H1 (cell line): ENCODE results near the gene SLC4A1. TPM values are rescaled to one million over a fixed set of nuclear protein-coding genes. Genes with fewer than 3 reads are reported as not detected.

Source experiments
- CTCF ChIA-PET: fragments of 300-600 bp; sonication (Branson Sonifier 250); formaldehyde crosslinking; loops from one replicate; lab custom pipeline; 2021; ENCODE audit not compliant: partially characterized antibody; lab: Charles Lee
- POLR2A ChIA-PET: fragments of 300-600 bp; sonication (Branson Sonifier 250); formaldehyde crosslinking; loops from one replicate; lab custom pipeline; 2021; ENCODE audit warnings: inconsistent platforms; ENCODE audit not compliant: partially characterized antibody; lab: Charles Lee
- DNase-seq, 2 experiments: peaks; one replicate each; pipeline versions ENCODE4 v3.0.0 to v3.0.0-alpha.2; 2010 to 2022; ENCODE audit warnings: low spot score in 2 of 2, low read depth in 1 of 2, mixed read lengths in 1 of 2
- FAIRE-seq: peaks from 2 replicates; lab custom pipeline; 2011; peaks lifted over from hg19 to GRCh38; lab: Jason Lieb, UNC
- H2AFZ ChIP-seq: 2 replicates; pipeline ENCODE4 v1.8.1; 2012; ENCODE audit warnings: low read length, inconsistent platforms
- H2AK5ac ChIP-seq: 2 replicates; pipeline ENCODE4 v1.6.1; 2013; ENCODE audit warnings: low read depth, low read length
- H2BK120ac ChIP-seq: replicated peaks from 2 replicates; pipeline ENCODE3; 2013; ENCODE audit warnings: low read depth, low read length, inconsistent platforms
- H2BK12ac ChIP-seq: 2 replicates; pipeline ENCODE4 v1.6.1; 2013; ENCODE audit warnings: low read depth, low read length
- H2BK15ac ChIP-seq: 2 replicates; pipeline ENCODE4 v1.6.1; 2013; ENCODE audit warnings: low read length
- H2BK20ac ChIP-seq: 2 replicates; pipeline ENCODE4 v1.6.1; 2013; ENCODE audit warnings: low read length
- H2BK5ac ChIP-seq: 2 replicates; pipeline ENCODE4 v1.6.1; 2013; ENCODE audit warnings: low read depth, low read length
- H3K14ac ChIP-seq: 2 replicates; pipeline ENCODE4 v1.6.1; 2013; ENCODE audit warnings: inconsistent platforms; ENCODE audit not compliant: insufficient read length
- H3K18ac ChIP-seq: 2 replicates; pipeline ENCODE4 v1.6.1; 2013; ENCODE audit warnings: low read length; ENCODE audit errors: extremely low read depth
- H3K23ac ChIP-seq: 2 replicates; pipeline ENCODE4 v1.6.1; 2013; ENCODE audit warnings: inconsistent platforms; ENCODE audit not compliant: insufficient read length
- H3K23me2 ChIP-seq: 2 replicates; pipeline ENCODE4 v1.6.1; 2013; ENCODE audit warnings: low read depth, low read length
- H3K27ac ChIP-seq: 2 replicates; pipeline ENCODE4 v1.6.1; 2011; ENCODE audit warnings: low read depth, low read length, inconsistent platforms
- H3K27me3 ChIP-seq, 4 experiments: replicated peaks in 1 of 4; 1 replicate in 1 of 4; 2 replicates in 3 of 4; pipeline versions ENCODE4 v1.6.1 to v1.8.1; 2011 to 2013; ENCODE audit warnings: low read length in 3 of 4, mild to moderate bottlenecking in 3 of 4, inconsistent platforms in 2 of 4, mixed read lengths in 2 of 4, moderate library complexity in 1 of 4; ENCODE audit not compliant: control insufficient read depth in 3 of 4, insufficient read depth in 3 of 4; ENCODE audit errors: extremely low read depth in 1 of 4
- H3K36me3 ChIP-seq, 4 experiments: 2 replicates each; pipeline versions ENCODE4 v1.6.1 to v1.8.1; 2011 to 2013; ENCODE audit warnings: mild to moderate bottlenecking in 4 of 4, low read length in 3 of 4, moderate library complexity in 2 of 4, control low read depth in 1 of 4, inconsistent platforms in 1 of 4; ENCODE audit not compliant: insufficient read depth in 4 of 4, control insufficient read depth in 2 of 4
- H3K4ac ChIP-seq: replicated peaks from 2 replicates; pipeline ENCODE3; 2013; ENCODE audit warnings: low read length, low read depth, mixed read lengths, inconsistent platforms; ENCODE audit not compliant: insufficient read length
- H3K4me1 ChIP-seq, 4 experiments: replicated peaks in 1 of 4; 1 replicate in 1 of 4; 2 replicates in 3 of 4; pipeline versions ENCODE4 v1.6.1 to v1.8.1; 2011 to 2013; ENCODE audit warnings: low read length in 3 of 4, inconsistent platforms in 2 of 4, mixed read lengths in 1 of 4; ENCODE audit not compliant: insufficient read depth in 4 of 4, control insufficient read depth in 3 of 4
- H3K4me2 ChIP-seq, 2 experiments: 2 replicates each; pipeline versions ENCODE4 v1.6.1 to v1.8.1; 2011 to 2013; ENCODE audit warnings: low read depth in 2 of 2, low read length in 2 of 2, control low read depth in 1 of 2, inconsistent platforms in 1 of 2, mild to moderate bottlenecking in 1 of 2; ENCODE audit not compliant: insufficient read depth in 1 of 2
- H3K4me3 ChIP-seq, 4 experiments: fragments of 200-600, 300-600 bp in 1 of 4; sonication (generic), shearing (Covaris generic), sonication (Bioruptor Twin) in 1 of 4; 2 replicates each; pipeline versions ENCODE4 v1.5.1 to v1.8.1; 2011 to 2016; ENCODE audit warnings: low read length in 4 of 4, low read depth in 3 of 4, control low read depth in 2 of 4, inconsistent platforms in 2 of 4, mild to moderate bottlenecking in 2 of 4, mixed read lengths in 1 of 4, moderate library complexity in 1 of 4; ENCODE audit not compliant: insufficient read depth in 2 of 4; ENCODE audit errors: extremely low read depth in 1 of 4
- H3K56ac ChIP-seq: replicated peaks from 2 replicates; pipeline ENCODE3; 2013; ENCODE audit warnings: low read depth, mild to moderate bottlenecking, mixed read lengths, low read length, inconsistent platforms; ENCODE audit not compliant: insufficient read length
- H3K79me1 ChIP-seq: 2 replicates; pipeline ENCODE4 v1.6.1; 2013; ENCODE audit warnings: low read depth, low read length, control low read depth
- H3K79me2 ChIP-seq, 2 experiments: 2 replicates each; pipeline versions ENCODE4 v1.6.1 to v1.8.1; 2012 to 2013; ENCODE audit warnings: low read length in 2 of 2, mild to moderate bottlenecking in 2 of 2, inconsistent platforms in 1 of 2; ENCODE audit not compliant: insufficient read depth in 2 of 2, control insufficient read depth in 1 of 2
- H3K9ac ChIP-seq, 4 experiments: replicated peaks in 1 of 4; 1 replicate in 1 of 4; 2 replicates in 3 of 4; pipeline versions ENCODE4 v1.6.1 to v1.8.1; 2011 to 2013; ENCODE audit warnings: low read depth in 3 of 4, low read length in 3 of 4, control low read depth in 2 of 4, mild to moderate bottlenecking in 2 of 4, moderate library complexity in 2 of 4, inconsistent platforms in 1 of 4; ENCODE audit errors: extremely low read depth in 1 of 4
- H3K9me3 ChIP-seq, 2 experiments: 2 replicates each; pipeline versions ENCODE4 v1.6.1 to v1.8.1; 2012 to 2013; ENCODE audit warnings: mild to moderate bottlenecking in 2 of 2, moderate library complexity in 2 of 2, control low read depth in 1 of 2, inconsistent platforms in 1 of 2, low read depth in 1 of 2, low read length in 1 of 2, mixed read lengths in 1 of 2; ENCODE audit not compliant: insufficient read depth in 2 of 2
- H4K20me1 ChIP-seq, 2 experiments: replicated peaks in 1 of 2; 2 replicates each; pipeline versions ENCODE3 to v1.8.1; 2011 to 2013; ENCODE audit warnings: inconsistent platforms in 2 of 2, low read length in 2 of 2, mild to moderate bottlenecking in 1 of 2; ENCODE audit not compliant: insufficient read depth in 2 of 2, control insufficient read depth in 1 of 2
- H4K5ac ChIP-seq: 2 replicates; pipeline ENCODE4 v1.6.1; 2013; ENCODE audit warnings: low read length, low read depth, mixed read lengths, inconsistent platforms; ENCODE audit not compliant: insufficient read length
- H4K8ac ChIP-seq: 2 replicates; pipeline ENCODE4 v1.8.0; 2013; ENCODE audit warnings: mild to moderate bottlenecking, moderate library complexity, low read length, inconsistent platforms; ENCODE audit not compliant: insufficient read depth; ENCODE audit errors: extremely low read depth
- H4K91ac ChIP-seq: replicated peaks from 2 replicates; pipeline ENCODE3; 2013; ENCODE audit warnings: low read length, mixed read lengths, inconsistent platforms; ENCODE audit not compliant: insufficient read length
- BCL11A ChIP-seq, 2 experiments: IDR thresholded peaks; one replicate each; pipeline ENCODE4 v1.6.1; 2011; ENCODE audit warnings: low read depth in 2 of 2, low read length in 2 of 2, mild to moderate bottlenecking in 2 of 2
- GABPA ChIP-seq: IDR thresholded peaks from 2 replicates; pipeline ENCODE4 v1.6.1; 2011; ENCODE audit warnings: mild to moderate bottlenecking, low read length, moderate library complexity, borderline replicate concordance; ENCODE audit not compliant: insufficient read depth
- KDM1A ChIP-seq: fragments of 200-600, 300-600 bp; sonication (generic); IDR thresholded peaks from 2 replicates; pipeline ENCODE4 v1.7.1; 2016; ENCODE audit warnings: mild to moderate bottlenecking, low read length, borderline replicate concordance
- RAD21 ChIP-seq, 2 experiments: IDR thresholded peaks in 1 of 2; conservative IDR thresholded peaks in 1 of 2; 2 replicates each; pipeline ENCODE4 v1.6.1; 2011; ENCODE audit warnings: low read depth in 2 of 2, low read length in 2 of 2, improper control_type of control experiment in 1 of 2, inconsistent platforms in 1 of 2, mild to moderate bottlenecking in 1 of 2, moderate library complexity in 1 of 2
- RXRA ChIP-seq: IDR thresholded peaks from 2 replicates; pipeline ENCODE4 v1.6.1; 2011; ENCODE audit warnings: low read depth, mild to moderate bottlenecking, low read length, moderate library complexity; ENCODE audit not compliant: insufficient read depth
- TAF1 ChIP-seq: IDR thresholded peaks from 2 replicates; pipeline ENCODE4 v1.6.1; 2011; ENCODE audit warnings: mild to moderate bottlenecking, low read depth, low read length
- ZNF274 ChIP-seq: IDR thresholded peaks from 2 replicates; pipeline ENCODE4 v1.7.0; 2012; ENCODE audit warnings: low read length, borderline replicate concordance; ENCODE audit errors: extremely low read depth
- WGBS, 2 experiments: shearing (Covaris generic) in 1 of 2; methylation state at CpG; one replicate each; pipeline versions ENCODE4 v1.1.6 to v1.1.7; 2013 to 2015; ENCODE audit warnings: low lambda C conversion rate in 2 of 2, mixed read lengths in 2 of 2, inconsistent platforms in 1 of 2, low coverage in 1 of 2, missing lambda C conversion rate in 1 of 2; ENCODE audit not compliant: insufficient replicate concordance in 2 of 2, insufficient coverage in 1 of 2, insufficient read length in 1 of 2; ENCODE audit errors: extremely low coverage in 1 of 2, missing lambda C conversion rate in 1 of 2; 5-methylcytosine and 5-hydroxymethylcytosine counted together
- polyA plus RNA-seq, 7 experiments: library from polyadenylated mRNA; depleted of rRNA in 3 of 7; stranded (reverse) in 5 of 7; unstranded in 2 of 7; fragments of >200 nt in 5 of 7; fragments of 200-250 nt in 2 of 7; gene quantifications; 1 replicate in 5 of 7; 2 replicates in 1 of 7; 4 replicates in 1 of 7; pipeline versions ENCODE4 v1.2.1 to v1.2.3, GENCODE V29; 2011 to 2013; ENCODE audit warnings: missing spikeins in 2 of 7, mixed read lengths in 2 of 7
- total RNA-seq: library from RNA; stranded (reverse); fragmentation: NEBNext Ultra II Directional; extraction: Animal tissue kit (Norgen Biotek cat#: 25700); gene quantifications from 2 replicates; pipeline ENCODE4 v1.2.1, GENCODE V29; 2021

SLC4A1 gene
- total and polyA plus RNA-seq, 2 of the 8 experiments (the other 6 are each of a cell fraction or from before 2014, with no cell fraction given) = 0.08 TPM; not detected in 1

GRCh38 chr17:44266402-44267164 is 1.4 kb downstream of the SLC4A1 start:
- Histone ChIP-seq H4K5ac (no peak overlapping the region), H3K56ac (no peak overlapping the region), H3K9ac (no peak overlapping the region), H2BK15ac (no peak overlapping the region), H4K91ac (no peak overlapping the region), H3K36me3 (no peaks in the 10 kb centered on the region), H3K79me2 (no peaks in the 10 kb centered on the region), H3K23me2 (no peaks in the 10 kb centered on the region), H4K8ac (no peak overlapping the region), H2BK20ac (no peak overlapping the region), H3K27ac (no peak overlapping the region), H2BK12ac (no peak overlapping the region), H3K23ac (no peak overlapping the region), H3K9me3 (no peaks in the 10 kb centered on the region), H2AFZ (no peak overlapping the region), H2BK5ac (no peak overlapping the region), H3K4me3 (no peak overlapping the region), H2AK5ac (no peak overlapping the region; the same call in 1 of the 2 replicates), H3K27me3 (no peaks in the 10 kb centered on the region), H3K4ac (no peak overlapping the region), H4K20me1 (no peaks in the 10 kb centered on the region), H3K18ac (no peak overlapping the region), H2BK120ac (no peak overlapping the region), H3K4me1 (no peaks in the 10 kb centered on the region), H3K14ac (no peak overlapping the region), H3K4me2 (no peak overlapping the region), H3K79me1 (no peaks in the 10 kb centered on the region)
- FAIRE-seq = no peak
- 90% methylated on average over 9 of the region's 9 CpGs; no CpG with 5 or more reads in 1 of the 2 experiments for WGBS, 2 experiments
- ChIA-PET CTCF (interaction anchor here (0.6 to 1.5 kb wide), 6 partner anchors 11 to 88 kb away, joined by 3 to 5 read pairs (median 4); no protein-coding TSS in a partner anchor), POLR2A (interaction anchor here (0.7 to 1.9 kb wide), 3 partner anchors 15 to 50 kb away, joined by 3 to 4 read pairs (median 3); no protein-coding TSS in a partner anchor)
- TF ChIP-seq TAF1 = no peak
- no peak for TF ChIP-seq RXRA
- TF ChIP-seq ZNF274 = no peak
- 0 out of 2 replicates have a peak, but pooled peaks have one; percentile 28 for TF ChIP-seq KDM1A
- TF ChIP-seq GABPA = no peak
- TF ChIP-seq RAD21 (IDR thresholded peaks at IDR 0.05 in 1 of 2, conservative IDR thresholded peaks at IDR 0.05 in 1 of 2; ENCODE audit: low read depth in 2 of 2, low read length in 2 of 2) = peak; percentile 7 to 11; a peak in 2 of 4 replicates
- TF ChIP-seq BCL11A (IDR thresholded peaks at IDR 0.05; ENCODE audit: low read depth in 2 of 2, low read length in 2 of 2) = no peak
- no peak for DNase-seq
